Vagina (tissue), 2 donors: ENCODE results near the gene PLK4.

Experiments
- CTCF ChIP-seq, 3 experiments: fragments of 450-650 bp in 2 of 3; fragments of 200-600 bp in 1 of 3; sonication (generic) in 1 of 3; IDR thresholded peaks; one replicate each; pipeline ENCODE4 v1.5.1; 2017 to 2019; ENCODE audit warnings: antibody characterized with exemption in 3 of 3, mild to moderate bottlenecking in 2 of 3, moderate library complexity in 2 of 3
- POLR2A ChIP-seq, 2 donors: fragments of 450-650 bp; IDR thresholded peaks; one replicate each; pipeline ENCODE4 v1.6.1; 2017; ENCODE audit warnings: antibody characterized with exemption in 2 of 2, mild to moderate bottlenecking in 2 of 2, moderate library complexity in 2 of 2
- POLR2AphosphoS5 ChIP-seq, 2 donors: sonication (generic); formaldehyde crosslinking; IDR thresholded peaks; one replicate each; pipeline ENCODE4 v1.9.0; 2017; ENCODE audit warnings: antibody characterized with exemption in 2 of 2, mild to moderate bottlenecking in 2 of 2, low read depth in 1 of 2; ENCODE audit not compliant: insufficient read depth in 1 of 2

GRCh38 chr4:127857641-127858040, 23.1 kb upstream of the PLK4 start:
- TF ChIP-seq CTCF (IDR thresholded peaks at IDR 0.05) (no peak), POLR2AphosphoS5 (IDR thresholded peaks at IDR 0.05; ENCODE audit: insufficient read depth in 1 of 2, low read depth in 1 of 2) (no peak), POLR2A (IDR thresholded peaks at IDR 0.05) (no peak)
